Activated T-cell treated with anti-CD3 and anti-CD28 coated beads, Interleukin-2, amount 50 U/mL, for 24 hours (primary cell): Measurements from ENCODE around the gene MYL12B.

Source experiments
- DNase-seq: peaks from one replicate; pipeline ENCODE4 v3.0.0-alpha.2; 2020
- H3K27ac Mint-ChIP-seq: 2 replicates; pipeline ENCODE4 v1.8.0; 2020; ENCODE audit warnings: mild to moderate bottlenecking, mixed read lengths
- H3K27me3 Mint-ChIP-seq: 2 replicates; pipeline ENCODE4 v1.8.0; 2020; ENCODE audit warnings: mixed read lengths
- H3K36me3 Mint-ChIP-seq: 2 replicates; pipeline ENCODE4 v1.8.0; 2020; ENCODE audit warnings: low read depth, mixed read lengths
- H3K4me1 Mint-ChIP-seq: 2 replicates; pipeline ENCODE4 v1.8.0; 2020; ENCODE audit warnings: low read depth, mixed read lengths
- H3K4me3 Mint-ChIP-seq: 2 replicates; pipeline ENCODE4 v1.8.0; 2020; ENCODE audit warnings: mild to moderate bottlenecking, moderate library complexity, mixed read lengths
- H3K9me3 Mint-ChIP-seq: 2 replicates; pipeline ENCODE4 v1.8.0; 2020; ENCODE audit warnings: mixed read lengths

The MYL12B gene

GRCh38 chr18:3248062-3248657 is 13.8 kb upstream of the MYL12B start:
- DNase-seq = no peak
- peaks cover 58% of the 10 kb centered on the region for H3K4me1 Mint-ChIP-seq
- H3K9me3 Mint-ChIP-seq = no peaks in the 10 kb centered on the region
- H3K36me3 Mint-ChIP-seq = peaks cover 66% of the 10 kb centered on the region
- H3K27me3 Mint-ChIP-seq = no peaks in the 10 kb centered on the region
- peak overlapping the region; percentile 95 for H3K4me3 Mint-ChIP-seq
- peak overlapping the region; percentile 97 for H3K27ac Mint-ChIP-seq

GRCh38 chr18:3248658-3249359 is 13.1 kb upstream of the MYL12B start:
- H3K4me1 Mint-ChIP-seq = peaks cover 60% of the 10 kb centered on the region
- H3K36me3 Mint-ChIP-seq = peaks cover 69% of the 10 kb centered on the region
- H3K27me3 Mint-ChIP-seq = no peaks in the 10 kb centered on the region
- H3K27ac Mint-ChIP-seq = peak overlapping the region; percentile 97
- H3K9me3 Mint-ChIP-seq = no peaks in the 10 kb centered on the region
- H3K4me3 Mint-ChIP-seq = peak overlapping the region; percentile 95
- no peak for DNase-seq

GRCh38 chr18:3250237-3251107 is 11.5 kb upstream of the MYL12B start:
- H3K4me3 Mint-ChIP-seq = peak overlapping the region; percentile 95
- H3K27ac Mint-ChIP-seq = peak overlapping the region; percentile 86
- DNase-seq = no peak
- peaks cover 83% of the 10 kb centered on the region for H3K36me3 Mint-ChIP-seq
- no peaks in the 10 kb centered on the region for H3K9me3 Mint-ChIP-seq
- H3K4me1 Mint-ChIP-seq = peaks cover 61% of the 10 kb centered on the region
- H3K27me3 Mint-ChIP-seq = no peaks in the 10 kb centered on the region

GRCh38 chr18:3251249-3251962 is 10.5 kb upstream of the MYL12B start:
- DNase-seq = no peak
- Mint-ChIP-seq H3K4me3 (peak overlapping the region; percentile 45), H3K4me1 (peaks cover 63% of the 10 kb centered on the region), H3K27ac (peak overlapping the region; percentile 90), H3K27me3 (no peaks in the 10 kb centered on the region), H3K36me3 (peaks cover 84% of the 10 kb centered on the region), H3K9me3 (no peaks in the 10 kb centered on the region)

GRCh38 chr18:3251963-3252277 is 10.0 kb upstream of the MYL12B start:
- H3K27ac Mint-ChIP-seq = peak overlapping the region; percentile 90
- peak overlapping the region; percentile 45 for H3K4me3 Mint-ChIP-seq
- H3K27me3 Mint-ChIP-seq = no peaks in the 10 kb centered on the region
- H3K36me3 Mint-ChIP-seq = peaks cover 84% of the 10 kb centered on the region
- DNase-seq = no peak
- H3K9me3 Mint-ChIP-seq = no peaks in the 10 kb centered on the region
- peaks cover 66% of the 10 kb centered on the region for H3K4me1 Mint-ChIP-seq

GRCh38 chr18:3252843-3253242 is 9.1 kb upstream of the MYL12B start:
- H3K4me1 Mint-ChIP-seq = peaks cover 75% of the 10 kb centered on the region
- DNase-seq = no peak
- peak overlapping the region; percentile 87 for H3K27ac Mint-ChIP-seq
- H3K9me3 Mint-ChIP-seq = no peaks in the 10 kb centered on the region
- peak overlapping the region; percentile 12 for H3K4me3 Mint-ChIP-seq
- H3K36me3 Mint-ChIP-seq = peaks cover 90% of the 10 kb centered on the region
- no peaks in the 10 kb centered on the region for H3K27me3 Mint-ChIP-seq

- no peaks in the 10 kb centered on the region for H3K27me3 Mint-ChIP-seq
- peaks cover 90% of the 10 kb centered on the region for H3K36me3 Mint-ChIP-seq
- peak overlapping the region; percentile 11 for H3K27ac Mint-ChIP-seq
- no peak overlapping the region for H3K4me3 Mint-ChIP-seq
- H3K9me3 Mint-ChIP-seq = no peaks in the 10 kb centered on the region
- no peak for DNase-seq
- peaks cover 89% of the 10 kb centered on the region for H3K4me1 Mint-ChIP-seq
These were observed 7.2 kb upstream of the MYL12B start for GRCh38 chr18:3254725-3255124.

- Mint-ChIP-seq H3K27ac (peak overlapping the region; percentile 65), H3K36me3 (peaks cover 81% of the 10 kb centered on the region), H3K4me3 (no peak overlapping the region), H3K27me3 (no peaks in the 10 kb centered on the region), H3K4me1 (peaks cover 89% of the 10 kb centered on the region), H3K9me3 (no peaks in the 10 kb centered on the region)
- no peak for DNase-seq
These were observed 6.2 kb upstream of the MYL12B start for GRCh38 chr18:3255611-3256165.

- H3K9me3 Mint-ChIP-seq = no peaks in the 10 kb centered on the region
- H3K4me1 Mint-ChIP-seq = peaks cover 84% of the 10 kb centered on the region
- DNase-seq = no peak
- no peaks in the 10 kb centered on the region for H3K27me3 Mint-ChIP-seq
- peak overlapping the region; percentile 75 for H3K27ac Mint-ChIP-seq
- peaks cover 85% of the 10 kb centered on the region for H3K36me3 Mint-ChIP-seq
- no peak overlapping the region for H3K4me3 Mint-ChIP-seq
These were observed 5.0 kb upstream of the MYL12B start for GRCh38 chr18:3256693-3257626.

- peaks cover 78% of the 10 kb centered on the region for H3K4me1 Mint-ChIP-seq
- DNase-seq = no peak
- H3K27me3 Mint-ChIP-seq = no peaks in the 10 kb centered on the region
- H3K36me3 Mint-ChIP-seq = peaks cover 82% of the 10 kb centered on the region
- no peaks in the 10 kb centered on the region for H3K9me3 Mint-ChIP-seq
- peak overlapping the region; percentile 75 for H3K27ac Mint-ChIP-seq
- H3K4me3 Mint-ChIP-seq = no peak overlapping the region
These were observed 4.3 kb upstream of the MYL12B start for GRCh38 chr18:3257627-3258120.

GRCh38 chr18:3260995-3261372 is 949 bp upstream of the MYL12B start:
- no peak for DNase-seq
- peak overlapping the region; percentile 99 for H3K27ac Mint-ChIP-seq
- peaks cover 67% of the 10 kb centered on the region for H3K36me3 Mint-ChIP-seq
- peaks cover 78% of the 10 kb centered on the region for H3K4me1 Mint-ChIP-seq
- no peaks in the 10 kb centered on the region for H3K27me3 Mint-ChIP-seq
- H3K9me3 Mint-ChIP-seq = no peaks in the 10 kb centered on the region
- H3K4me3 Mint-ChIP-seq = peak overlapping the region; percentile 89

- Mint-ChIP-seq H3K4me3 (peak overlapping the region; percentile 89), H3K27me3 (no peaks in the 10 kb centered on the region), H3K36me3 (peaks cover 56% of the 10 kb centered on the region), H3K4me1 (peaks cover 78% of the 10 kb centered on the region), H3K9me3 (no peaks in the 10 kb centered on the region), H3K27ac (peak overlapping the region; percentile 99)
- DNase-seq = peak; percentile 64
These were observed 550 bp downstream of the MYL12B start for GRCh38 chr18:3262234-3263131.
